CD14-positive monocyte (primary cell): ENCODE data around the gene MED20. TPM values are rescaled to one million over a fixed set of nuclear protein-coding genes. Genes with fewer than 3 reads are reported as not detected.

Experiments used
- DNase-seq, 3 donors: peaks; one replicate each; pipeline ENCODE4 v3.0.0-alpha.2; 2011 to 2022
- H2AFZ ChIP-seq: 2 replicates; pipeline ENCODE4 v1.6.0; 2012; ENCODE audit warnings: mild to moderate bottlenecking, low read depth, low read length, inconsistent platforms; ENCODE audit not compliant: insufficient read depth, poor library complexity, severe bottlenecking
- H3K27ac ChIP-seq, 2 donors: 1 replicate in 1 of 2; 2 replicates in 1 of 2; pipeline ENCODE4 v1.5.1; 2012 to 2013; ENCODE audit warnings: low read length in 2 of 2, control low read depth in 1 of 2, inconsistent platforms in 1 of 2, low read depth in 1 of 2, mild to moderate bottlenecking in 1 of 2
- H3K27me3 ChIP-seq, 2 donors: one replicate each; pipeline versions ENCODE4 v1.6.0 to v1.6.1; 2011 to 2013; ENCODE audit warnings: low read length in 2 of 2; ENCODE audit not compliant: control insufficient read depth in 2 of 2, insufficient read depth in 2 of 2
- H3K36me3 ChIP-seq, 2 donors: replicated peaks in 1 of 2; 1 replicate in 1 of 2; 2 replicates in 1 of 2; pipeline versions ENCODE4 v1.5.1 to v1.6.1; 2012 to 2013; ENCODE audit warnings: low read length in 2 of 2, control low read depth in 1 of 2, inconsistent platforms in 1 of 2, mild to moderate bottlenecking in 1 of 2; ENCODE audit not compliant: insufficient read depth in 2 of 2, control insufficient read depth in 1 of 2
- H3K4me1 ChIP-seq, 2 donors: 1 replicate in 1 of 2; 2 replicates in 1 of 2; pipeline versions ENCODE4 v1.5.1 to v1.6.1; 2012 to 2013; ENCODE audit warnings: low read length in 2 of 2, control low read depth in 1 of 2, inconsistent platforms in 1 of 2, mild to moderate bottlenecking in 1 of 2, moderate library complexity in 1 of 2; ENCODE audit not compliant: insufficient read depth in 2 of 2, control insufficient read depth in 1 of 2
- H3K4me2 ChIP-seq: replicated peaks from 2 replicates; pipeline ENCODE3; 2012; ENCODE audit warnings: low read length, moderate library complexity, mild to moderate bottlenecking; ENCODE audit not compliant: poor library complexity, severe bottlenecking; ENCODE audit errors: extremely low read depth
- H3K4me3 ChIP-seq, 3 experiments: fragments of 200-600 bp in 1 of 3; sonication (generic) in 1 of 3; replicated peaks in 1 of 3; 1 replicate in 2 of 3; 2 replicates in 1 of 3; pipeline ENCODE4 v1.5.1; 2011 to 2013; ENCODE audit warnings: low read length in 3 of 3, mild to moderate bottlenecking in 3 of 3, control low read depth in 2 of 3, low read depth in 2 of 3, inconsistent platforms in 1 of 3, moderate library complexity in 1 of 3
- H3K79me2 ChIP-seq: 2 replicates; pipeline ENCODE4 v1.6.0; 2012; ENCODE audit warnings: mild to moderate bottlenecking, control low read depth, inconsistent platforms, low read length, moderate library complexity; ENCODE audit not compliant: insufficient read depth
- H3K9ac ChIP-seq: 2 replicates; pipeline ENCODE4 v1.6.0; 2017; ENCODE audit warnings: low read length, mild to moderate bottlenecking; ENCODE audit not compliant: insufficient read depth, poor library complexity, severe bottlenecking
- H3K9me3 ChIP-seq, 2 donors: replicated peaks in 1 of 2; 1 replicate in 1 of 2; 2 replicates in 1 of 2; pipeline versions ENCODE4 v1.5.1 to v1.6.1; 2012 to 2013; ENCODE audit warnings: low read length in 2 of 2, control low read depth in 1 of 2; ENCODE audit not compliant: control insufficient read depth in 1 of 2, insufficient read depth in 1 of 2
- H4K20me1 ChIP-seq: 2 replicates; pipeline ENCODE4 v1.6.0; 2012; ENCODE audit warnings: mild to moderate bottlenecking, low read length, control low read depth, moderate library complexity; ENCODE audit not compliant: insufficient read depth
- H3K27ac Mint-ChIP-seq, 7 donors: one replicate each; pipeline ENCODE4 v1.8.0; 2020; ENCODE audit warnings: mild to moderate bottlenecking in 7 of 7, mixed read lengths in 7 of 7, moderate library complexity in 6 of 7, inconsistent platforms in 2 of 7
- H3K27me3 Mint-ChIP-seq, 3 donors: one replicate each; pipeline ENCODE4 v1.8.0; 2021 to 2022; ENCODE audit warnings: low read depth in 3 of 3, mild to moderate bottlenecking in 3 of 3, mixed read lengths in 3 of 3, moderate library complexity in 3 of 3, inconsistent platforms in 1 of 3
- H3K36me3 Mint-ChIP-seq, 2 donors: one replicate each; pipeline ENCODE4 v1.8.0; 2020; ENCODE audit warnings: mixed read lengths in 2 of 2, inconsistent platforms in 1 of 2, mild to moderate bottlenecking in 1 of 2
- H3K4me1 Mint-ChIP-seq: one replicate; pipeline ENCODE4 v1.8.0; 2020; ENCODE audit warnings: mild to moderate bottlenecking, mixed read lengths
- H3K4me3 Mint-ChIP-seq, 2 donors: one replicate each; pipeline ENCODE4 v1.8.0; 2020; ENCODE audit warnings: mild to moderate bottlenecking in 2 of 2, mixed read lengths in 2 of 2, moderate library complexity in 1 of 2
- H3K9me3 Mint-ChIP-seq, 7 donors: one replicate each; pipeline ENCODE4 v1.8.0; 2020 to 2022; ENCODE audit warnings: mixed read lengths in 7 of 7, mild to moderate bottlenecking in 6 of 7, moderate library complexity in 6 of 7, inconsistent platforms in 2 of 7
- WGBS: methylation state at CpG from one replicate; pipeline ENCODE4 v1.1.5; 2013; ENCODE audit warnings: missing lambda C conversion rate; ENCODE audit not compliant: insufficient coverage; 5-methylcytosine and 5-hydroxymethylcytosine counted together
- intact Hi-C, 2 donors: fragments of 100-400 bp; cut with micrococcal nuclease; formaldehyde crosslinking; loops; one replicate each; pipeline versions ENCODE4 v1.15.0 to v1.15.1; 2023
- polyA plus RNA-seq, 3 donors: library from polyadenylated mRNA; depleted of rRNA in 1 of 3; unstranded in 2 of 3; stranded (reverse) in 1 of 3; fragments of 300-500 nt in 2 of 3; fragments of >200 nt in 1 of 3; fragmentation: Illumina TruSeq in 2 of 3; gene quantifications; 1 replicate in 2 of 3; 2 replicates in 1 of 3; pipeline ENCODE4 v1.2.3, GENCODE V29; 2012 to 2021
- TF ChIP-seq, protein P1 (sequence below): fragments of 200-600 bp; IDR thresholded peaks from one replicate; pipeline ENCODE4 v1.8.0; 2022; ENCODE audit warnings: antibody characterized with exemption, mild to moderate bottlenecking

MED20 gene
- polyA plus RNA-seq, 3 donors: 6.3 to 16.2 (median 13.6) TPM

DNA sequence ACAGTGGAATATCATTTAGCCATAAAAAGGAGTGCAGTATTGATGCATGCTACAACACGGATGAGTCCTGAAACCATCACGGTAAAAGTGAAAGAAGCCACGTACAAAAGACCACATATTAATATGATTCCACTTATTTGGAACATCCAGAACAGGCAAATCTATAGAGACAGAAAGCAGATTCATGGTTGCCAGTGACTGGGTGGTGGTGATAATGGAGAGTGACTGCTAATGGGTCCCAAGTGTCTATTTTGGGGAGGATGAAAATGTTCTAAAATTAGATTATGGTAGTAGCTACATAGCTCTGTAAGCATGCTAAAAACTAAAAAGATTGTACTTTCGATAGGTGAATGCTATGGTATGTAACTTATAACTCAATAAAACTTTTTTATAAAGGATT, 39.1 kb upstream of the MED20 start:
- WGBS: no CpG with 5 or more reads among the region's 4 CpGs
- Mint-ChIP-seq H3K9me3 (peaks cover 0 to 11% (median 3%) of the 10 kb centered on the region in 7 donors), H3K4me1 (peaks cover 10% of the 10 kb centered on the region), H3K4me3 (no peak overlapping the region), H3K27ac (no peak overlapping the region), H3K27me3 (peaks cover 0 to 2% (median 0%) of the 10 kb centered on the region in 3 donors), H3K36me3 (peaks cover 0 to 3% of the 10 kb centered on the region in 2 donors)
- H3K79me2 ChIP-seq: no peaks in the 10 kb centered on the region
- intact Hi-C loops: no loop called here
- no peak for DNase-seq
- no peak overlapping the region for H3K9ac ChIP-seq
- TF ChIP-seq, protein P1, sequence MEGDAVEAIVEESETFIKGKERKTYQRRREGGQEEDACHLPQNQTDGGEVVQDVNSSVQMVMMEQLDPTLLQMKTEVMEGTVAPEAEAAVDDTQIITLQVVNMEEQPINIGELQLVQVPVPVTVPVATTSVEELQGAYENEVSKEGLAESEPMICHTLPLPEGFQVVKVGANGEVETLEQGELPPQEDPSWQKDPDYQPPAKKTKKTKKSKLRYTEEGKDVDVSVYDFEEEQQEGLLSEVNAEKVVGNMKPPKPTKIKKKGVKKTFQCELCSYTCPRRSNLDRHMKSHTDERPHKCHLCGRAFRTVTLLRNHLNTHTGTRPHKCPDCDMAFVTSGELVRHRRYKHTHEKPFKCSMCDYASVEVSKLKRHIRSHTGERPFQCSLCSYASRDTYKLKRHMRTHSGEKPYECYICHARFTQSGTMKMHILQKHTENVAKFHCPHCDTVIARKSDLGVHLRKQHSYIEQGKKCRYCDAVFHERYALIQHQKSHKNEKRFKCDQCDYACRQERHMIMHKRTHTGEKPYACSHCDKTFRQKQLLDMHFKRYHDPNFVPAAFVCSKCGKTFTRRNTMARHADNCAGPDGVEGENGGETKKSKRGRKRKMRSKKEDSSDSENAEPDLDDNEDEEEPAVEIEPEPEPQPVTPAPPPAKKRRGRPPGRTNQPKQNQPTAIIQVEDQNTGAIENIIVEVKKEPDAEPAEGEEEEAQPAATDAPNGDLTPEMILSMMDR: no peak
- peaks cover 7% of the 10 kb centered on the region for H4K20me1 ChIP-seq
- H3K27ac ChIP-seq: no peak overlapping the region
- peaks cover 3 to 10% of the 10 kb centered on the region in 2 donors for H3K4me1 ChIP-seq
- no peaks in the 10 kb centered on the region for H3K27me3 ChIP-seq
- no peak overlapping the region for H3K4me2 ChIP-seq
- H3K4me3 ChIP-seq: no peak overlapping the region
- H3K9me3 ChIP-seq: no peaks in the 10 kb centered on the region
- H2AFZ ChIP-seq: no peak overlapping the region
- no peaks in the 10 kb centered on the region for H3K36me3 ChIP-seq

DNA sequence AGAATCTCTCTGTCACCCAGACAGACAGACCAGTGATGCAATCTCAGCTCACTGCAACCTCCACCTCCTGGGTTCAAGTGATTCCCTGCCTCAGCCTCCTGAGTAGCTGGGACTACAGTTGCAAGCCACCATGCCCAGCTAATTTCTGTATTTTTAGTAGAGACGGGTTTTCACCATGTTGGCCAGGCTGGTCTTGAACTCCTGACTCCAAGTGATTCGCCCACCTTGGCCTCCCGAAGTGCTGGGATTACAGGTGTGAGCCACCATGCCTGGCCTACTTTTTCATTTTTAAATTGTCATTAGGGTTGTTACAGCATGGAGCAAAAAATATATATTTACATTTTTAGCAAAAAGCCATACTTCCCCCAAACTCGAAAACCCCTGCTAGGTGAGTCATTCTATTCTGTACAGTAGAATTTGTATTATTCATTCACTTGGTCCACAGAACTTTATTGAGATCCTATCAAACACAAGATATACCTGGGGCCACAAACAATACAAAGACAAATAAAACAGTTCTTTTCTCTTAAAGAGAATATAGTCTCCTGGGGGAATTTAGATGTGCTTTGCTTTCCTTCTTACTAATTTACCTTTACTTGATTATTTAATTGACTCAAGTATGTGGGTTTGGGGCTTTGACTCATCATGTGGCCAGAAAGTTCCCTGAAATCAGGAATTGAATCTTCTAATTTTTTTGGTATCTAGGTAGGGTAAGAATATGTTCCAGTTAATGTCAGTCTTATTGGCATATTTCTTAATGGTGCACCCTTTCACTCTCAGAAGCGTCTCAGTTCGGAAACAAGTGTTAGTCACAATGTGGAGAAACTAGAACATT, 37.3 kb upstream of the MED20 start:
- no peaks in the 10 kb centered on the region for H3K79me2 ChIP-seq

More for the DNA sequence above, 37.3 kb upstream of the MED20 start:
- Mint-ChIP-seq H3K27ac (no peak overlapping the region), H3K4me3 (no peak overlapping the region), H3K27me3 (peaks cover 0 to 2% (median 0%) of the 10 kb centered on the region in 3 donors), H3K9me3 (peaks cover 0 to 11% (median 3%) of the 10 kb centered on the region in 7 donors), H3K4me1 (peaks cover 10% of the 10 kb centered on the region), H3K36me3 (peaks cover 0 to 3% of the 10 kb centered on the region in 2 donors)
- TF ChIP-seq, protein P1: no peak
- DNase-seq: no peak
- H3K36me3 ChIP-seq: no peaks in the 10 kb centered on the region
- H3K27me3 ChIP-seq: no peaks in the 10 kb centered on the region
- intact Hi-C loops: no loop called here
- no peak overlapping the region for H2AFZ ChIP-seq
- H3K4me3 ChIP-seq: no peak overlapping the region
- H3K4me1 ChIP-seq: peaks cover 3 to 10% of the 10 kb centered on the region in 2 donors
- H3K27ac ChIP-seq: no peak overlapping the region
- no peaks in the 10 kb centered on the region for H3K9me3 ChIP-seq
- H3K4me2 ChIP-seq: no peak overlapping the region
- peaks cover 7% of the 10 kb centered on the region for H4K20me1 ChIP-seq
- H3K9ac ChIP-seq: no peak overlapping the region
- WGBS: 100% methylated on average over 1 of the region's 6 CpGs
